Thoracic aorta (tissue), 2 donors: Measurements from ENCODE around the gene ANKRD33B. TPM values are rescaled to one million over a fixed set of nuclear protein-coding genes. Genes with fewer than 3 reads are reported as not detected.

Experiments
- ATAC-seq: fragments of 150-250 bp; one replicate; pipeline ENCODE4 v1.8.0; 2017; ENCODE audit warnings: low read depth; ENCODE audit not compliant: insufficient number of reproducible peaks, low FRiP score
- DNase-seq: peaks from one replicate; pipeline ENCODE4 v3.0.0-alpha.2; 2020; ENCODE audit warnings: low spot score
- H3K27ac ChIP-seq, 2 donors: fragments of 200-600 bp; sonication (generic); 1 replicate in 1 of 2; 2 replicates in 1 of 2; pipeline ENCODE4 v1.5.1; 2016; ENCODE audit warnings: mild to moderate bottlenecking in 2 of 2, moderate library complexity in 2 of 2
- H3K27me3 ChIP-seq: fragments of 200-600 bp; sonication (generic); replicated peaks from 2 replicates; pipeline ENCODE4 v1.6.0; 2016; ENCODE audit warnings: mild to moderate bottlenecking; ENCODE audit not compliant: insufficient read depth
- H3K36me3 ChIP-seq: fragments of 200-600 bp; sonication (generic); one replicate; pipeline ENCODE4 v1.5.1; 2016
- H3K4me1 ChIP-seq, 2 donors: fragments of 200-600 bp; sonication (generic); 1 replicate in 1 of 2; 2 replicates in 1 of 2; pipeline versions ENCODE4 v1.5.1 to v1.6.0; 2016; ENCODE audit warnings: low read depth in 2 of 2, mild to moderate bottlenecking in 1 of 2; ENCODE audit not compliant: control insufficient read depth in 1 of 2
- H3K4me3 ChIP-seq: fragments of 200-600 bp; sonication (generic); 2 replicates; pipeline ENCODE4 v1.5.1; 2016; ENCODE audit warnings: mild to moderate bottlenecking
- H3K9me3 ChIP-seq: fragments of 200-600 bp; sonication (generic); 2 replicates; pipeline ENCODE4 v1.5.1; 2016
- CTCF ChIP-seq: fragments of 200-600 bp; sonication (generic); IDR thresholded peaks from one replicate; pipeline ENCODE4 v1.5.1; 2019; ENCODE audit warnings: antibody characterized with exemption
- total RNA-seq, 2 donors: library from RNA; depleted of rRNA; stranded (reverse); fragments of >200 nt; gene quantifications; one replicate each; pipeline versions ENCODE4 v1.1.0 to v1.2.3, GENCODE V29; 2016

ANKRD33B gene
- total RNA-seq, 2 donors from 2014 or later, result 4.9 to 5.7 TPM

DNA sequence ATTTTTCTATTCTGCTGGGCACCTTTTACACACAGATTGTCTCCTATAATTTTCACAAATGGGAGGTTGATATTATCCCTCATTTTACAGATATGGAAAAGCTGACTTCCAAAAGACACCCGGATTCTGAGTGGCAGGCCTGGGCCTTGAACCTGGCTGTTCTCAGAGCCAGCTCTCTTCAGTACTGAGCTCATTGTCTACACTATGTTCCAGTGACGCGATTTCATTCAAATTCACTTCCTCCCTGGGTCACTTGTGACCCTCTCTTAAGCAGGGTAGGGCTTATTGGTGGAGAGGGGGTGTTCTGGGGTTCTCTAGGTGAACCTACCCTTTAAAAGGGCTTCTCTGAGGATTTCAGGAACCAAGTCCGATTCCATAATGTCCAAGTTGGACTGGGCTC lies 70.2 kb downstream of the ANKRD33B start:
- Histone ChIP-seq H3K9me3 (no peaks in the 10 kb centered on the region), H3K36me3 (no peaks in the 10 kb centered on the region), H3K27ac (no peak overlapping the region), H3K4me3 (no peak overlapping the region), H3K27me3 (no peaks in the 10 kb centered on the region), H3K4me1 (no peaks in the 10 kb centered on the region)
- ATAC-seq, result no peak
- DNase-seq, result no peak
- no peak for TF ChIP-seq CTCF

- DNase-seq (no peak), ATAC-seq (no peak)
- Histone ChIP-seq H3K27me3 (no peaks in the 10 kb centered on the region), H3K4me3 (no peak overlapping the region), H3K4me1 (no peaks in the 10 kb centered on the region), H3K9me3 (no peaks in the 10 kb centered on the region), H3K27ac (no peak overlapping the region), H3K36me3 (no peaks in the 10 kb centered on the region)
- no peak for TF ChIP-seq CTCF
Observed at GRCh38 chr5:10634562-10634961, 70.7 kb downstream of the ANKRD33B start.

DNA sequence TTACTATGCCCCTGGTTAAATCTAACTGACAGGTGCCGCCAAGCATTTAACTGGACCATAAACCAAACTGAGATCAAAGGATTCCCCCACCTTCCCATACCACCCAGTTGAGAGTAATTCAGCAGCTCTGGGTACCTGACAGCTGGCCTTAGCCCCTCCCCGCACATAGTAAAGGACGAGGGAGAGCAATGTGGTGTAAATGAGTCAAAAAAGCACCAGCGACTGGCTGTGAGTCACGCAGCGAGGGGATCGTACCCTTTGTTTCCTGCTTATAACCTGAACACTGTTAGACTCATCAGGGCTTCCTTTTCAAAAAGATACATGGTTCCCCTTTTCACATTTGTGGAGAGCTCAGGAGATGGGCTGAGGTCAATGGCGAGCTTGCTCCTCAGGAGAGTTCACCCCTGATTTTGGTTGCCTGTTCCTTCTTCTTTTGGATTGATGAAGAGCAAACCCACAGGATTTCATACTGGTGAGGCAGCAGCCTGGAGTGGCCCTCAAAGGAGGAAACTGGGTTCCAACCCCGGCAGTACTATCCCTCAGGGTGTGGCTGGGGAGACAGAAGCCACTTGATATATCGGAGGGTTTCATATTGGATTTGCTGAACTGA lies 71.5 kb downstream of the ANKRD33B start:
- Histone ChIP-seq H3K4me1 (no peaks in the 10 kb centered on the region), H3K27ac (no peak overlapping the region), H3K9me3 (no peaks in the 10 kb centered on the region), H3K36me3 (no peaks in the 10 kb centered on the region), H3K27me3 (no peaks in the 10 kb centered on the region), H3K4me3 (no peak overlapping the region)
- ATAC-seq, result no peak
- no peak for DNase-seq
- no peak for TF ChIP-seq CTCF

DNA sequence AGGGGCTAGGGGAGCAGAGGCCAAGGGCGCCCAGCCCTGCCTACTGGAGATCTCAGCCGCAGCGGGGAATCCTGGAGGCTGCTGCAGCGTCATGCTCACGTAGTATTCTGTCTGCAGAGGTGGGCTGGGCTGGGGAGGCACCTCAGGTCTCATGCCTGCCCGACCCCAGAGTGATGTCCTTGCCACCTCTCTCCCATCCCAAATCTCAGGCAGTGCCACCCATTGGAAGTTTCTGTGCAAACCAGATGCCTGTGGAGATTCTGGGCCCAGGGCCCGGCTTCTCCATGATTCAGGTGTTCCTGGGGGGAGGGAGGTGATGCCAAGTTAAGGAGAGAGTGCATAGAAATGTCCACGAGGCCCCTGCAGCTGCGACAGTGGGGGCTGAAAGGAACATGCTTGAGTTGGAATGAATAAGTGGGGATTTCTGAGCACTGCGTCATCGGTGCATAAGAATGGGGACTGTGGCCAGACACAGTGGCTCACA lies 72.0 kb downstream of the ANKRD33B start:
- Histone ChIP-seq H3K36me3 (no peaks in the 10 kb centered on the region), H3K4me3 (no peak overlapping the region), H3K9me3 (no peaks in the 10 kb centered on the region), H3K27ac (no peak overlapping the region), H3K27me3 (no peaks in the 10 kb centered on the region), H3K4me1 (no peaks in the 10 kb centered on the region)
- ATAC-seq (no peak), DNase-seq (no peak)
- TF ChIP-seq CTCF, result no peak

DNA sequence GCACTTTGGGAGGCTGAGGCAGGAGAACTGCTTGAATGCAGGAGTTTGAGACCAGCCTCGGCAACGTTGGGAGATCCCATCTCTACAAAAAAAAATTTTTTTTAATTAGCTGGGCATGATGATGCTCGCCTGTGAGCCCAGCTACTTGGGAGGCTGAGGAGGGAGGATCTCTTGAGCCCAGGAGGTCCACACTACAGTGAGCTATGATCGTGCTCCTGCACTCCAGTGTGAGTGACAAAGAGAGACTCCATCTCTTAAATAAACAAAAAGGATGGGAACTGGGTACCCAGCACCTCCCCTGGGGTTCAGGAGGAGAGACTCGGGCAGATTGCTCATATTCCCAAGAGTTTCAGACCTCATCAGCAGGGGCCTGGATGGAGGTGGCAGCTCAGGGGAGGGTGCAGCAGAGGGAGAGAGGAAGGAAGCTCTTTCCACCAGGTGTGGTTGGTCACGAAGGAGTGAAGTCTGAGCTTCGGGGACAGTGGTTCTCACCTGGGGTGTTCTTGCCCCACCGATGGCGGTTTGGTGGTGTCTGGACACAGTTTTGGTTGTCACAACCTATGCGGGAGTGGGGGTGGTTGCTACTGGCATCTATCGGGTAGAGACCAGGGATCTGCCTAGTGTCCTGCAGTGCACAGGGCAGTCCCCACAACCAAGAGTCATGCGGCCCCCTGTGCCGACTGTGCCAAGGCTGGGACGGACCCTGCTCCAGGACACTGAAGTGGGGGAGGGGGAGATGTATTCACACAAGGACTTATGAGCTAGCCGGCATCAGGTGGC lies 72.7 kb downstream of the ANKRD33B start:
- no peaks in the 10 kb centered on the region for H3K36me3 ChIP-seq
- DNase-seq, result no peak
- no peaks in the 10 kb centered on the region for H3K27me3 ChIP-seq
- no peaks in the 10 kb centered on the region for H3K9me3 ChIP-seq
- no peak overlapping the region for H3K4me3 ChIP-seq
- no peak for TF ChIP-seq CTCF
- no peaks in the 10 kb centered on the region for H3K4me1 ChIP-seq
- no peak overlapping the region for H3K27ac ChIP-seq
- no peak for ATAC-seq
